Measurements from ENCODE around the gene MCC. TPM values are rescaled to one million over a fixed set of nuclear protein-coding genes. Genes with fewer than 3 reads are reported as not detected.

Gene MCC
- total RNA-seq, 4 donors from 2014 or later: 17.0 to 24.8 (median 21.0) TPM

- intact Hi-C loops (cut with DNase I): no loop called here
- DNase-seq (ENCODE audit: extremely low spot score): no peak
- Histone ChIP-seq H3K4me1 (peaks cover 6 to 21% (median 17%) of the 10 kb centered on the region in 4 donors), H3K9me3 (no peaks in the 10 kb centered on the region), H3K27ac (replicated peaks in 1 of 4) (no peak overlapping the region), H3K27me3 (no peaks in the 10 kb centered on the region), H3K36me3 (peaks cover 0 to 61% (median 18%) of the 10 kb centered on the region in 4 donors), H3K4me3 (no peak overlapping the region)
- WGBS: 96% methylated on average over 4 of the region's 4 CpGs
- TF ChIP-seq CTCF (IDR thresholded peaks at IDR 0.05) (no peak), EP300 (IDR thresholded peaks at IDR 0.05) (no peak), POLR2A (IDR thresholded peaks at IDR 0.05; ENCODE audit: low read depth) (no peak), POLR2AphosphoS5 (IDR thresholded peaks at IDR 0.05) (no peak)
Observed at GRCh38 chr5:113060408-113061025, 427.7 kb downstream of the MCC start.

- Histone ChIP-seq H3K4me1 (peaks cover 6 to 21% (median 17%) of the 10 kb centered on the region in 4 donors), H3K27ac (replicated peaks in 1 of 4) (no peak overlapping the region), H3K9me3 (no peaks in the 10 kb centered on the region), H3K4me3 (no peak overlapping the region), H3K36me3 (peaks cover 0 to 61% (median 26%) of the 10 kb centered on the region in 4 donors), H3K27me3 (no peaks in the 10 kb centered on the region)
- no peak for DNase-seq (ENCODE audit: extremely low spot score)
- TF ChIP-seq EP300 (IDR thresholded peaks at IDR 0.05) (no peak), POLR2AphosphoS5 (IDR thresholded peaks at IDR 0.05) (no peak), CTCF (IDR thresholded peaks at IDR 0.05) (no peak), POLR2A (IDR thresholded peaks at IDR 0.05; ENCODE audit: low read depth) (no peak)
- WGBS: 55% methylated on average over 19 of the region's 19 CpGs
- intact Hi-C loops (cut with DNase I): no loop called here
Observed at GRCh38 chr5:113059232-113060040, 428.8 kb downstream of the MCC start.

GRCh38 chr5:113058706-113059226 lies 429.5 kb downstream of the MCC start:
- 57% methylated on average over 6 of the region's 6 CpGs for WGBS
- no peak for TF ChIP-seq EP300 (IDR thresholded peaks at IDR 0.05)
- TF ChIP-seq CTCF (IDR thresholded peaks at IDR 0.05): no peak
- no peak for TF ChIP-seq POLR2A (IDR thresholded peaks at IDR 0.05; ENCODE audit: low read depth)
- no peak for TF ChIP-seq POLR2AphosphoS5 (IDR thresholded peaks at IDR 0.05)
- no peak overlapping the region for H3K4me3 ChIP-seq
- no peaks in the 10 kb centered on the region for H3K9me3 ChIP-seq
- H3K27ac ChIP-seq (replicated peaks in 1 of 4): no peak overlapping the region
- peaks cover 0 to 55% (median 24%) of the 10 kb centered on the region in 4 donors for H3K36me3 ChIP-seq
- no peaks in the 10 kb centered on the region for H3K27me3 ChIP-seq
- no peak for DNase-seq (ENCODE audit: extremely low spot score)
- H3K4me1 ChIP-seq: peaks cover 6 to 21% (median 17%) of the 10 kb centered on the region in 4 donors
- intact Hi-C loops (cut with DNase I): no loop called here

GRCh38 chr5:113058269-113058668 lies 430.0 kb downstream of the MCC start:
- Histone ChIP-seq H3K4me1 (peaks cover 6 to 21% (median 17%) of the 10 kb centered on the region in 4 donors), H3K36me3 (peaks cover 0 to 55% (median 24%) of the 10 kb centered on the region in 4 donors), H3K4me3 (no peak overlapping the region), H3K27me3 (no peaks in the 10 kb centered on the region), H3K9me3 (no peaks in the 10 kb centered on the region), H3K27ac (replicated peaks in 1 of 4) (no peak overlapping the region)
- intact Hi-C loops (cut with DNase I): no loop called here
- TF ChIP-seq EP300 (IDR thresholded peaks at IDR 0.05) (no peak), POLR2AphosphoS5 (IDR thresholded peaks at IDR 0.05) (no peak), POLR2A (IDR thresholded peaks at IDR 0.05; ENCODE audit: low read depth) (no peak), CTCF (IDR thresholded peaks at IDR 0.05) (no peak)
- no peak for DNase-seq (ENCODE audit: extremely low spot score)
- WGBS: 90% methylated on average over 3 of the region's 5 CpGs
